NT2/D1 (cell line): ENCODE measurements around the gene POLR2H.

Experiments used
- SUZ12 ChIP-seq: IDR thresholded peaks from 2 replicates; pipeline ENCODE4 v1.6.1; 2011; ENCODE audit not compliant: insufficient read length, insufficient read depth; ENCODE audit errors: extremely low read depth
- YY1 ChIP-seq: IDR thresholded peaks from 2 replicates; pipeline ENCODE4 v1.6.1; 2011; ENCODE audit not compliant: insufficient read length, insufficient read depth

DNA sequence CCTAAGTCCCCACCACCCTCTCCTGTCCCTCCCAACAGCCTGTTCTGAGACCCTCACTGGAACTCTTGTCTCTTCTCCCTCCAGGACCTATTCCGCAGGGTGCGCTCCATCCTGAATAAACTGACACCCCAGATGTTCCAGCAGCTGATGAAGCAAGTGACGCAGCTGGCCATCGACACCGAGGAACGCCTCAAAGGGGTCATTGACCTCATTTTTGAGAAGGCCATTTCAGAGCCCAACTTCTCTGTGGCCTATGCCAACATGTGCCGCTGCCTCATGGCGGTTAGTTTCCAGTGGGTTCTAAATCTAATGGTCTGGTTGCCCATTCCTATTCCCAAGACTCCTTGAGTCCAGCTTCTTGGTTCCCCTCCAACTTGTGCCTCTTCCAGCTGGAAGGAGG is 37.8 kb upstream of the POLR2H start:
- TF ChIP-seq YY1, result no peak
- TF ChIP-seq SUZ12, result no peak
